GM18511 (cell line): ENCODE results near the gene TEAD3.

ENCODE experiments used
- ATAC-seq: cut with Tn5 transposase; IDR thresholded peaks from one replicate; pipeline ENCODE4 v1.9.1; 2021; ENCODE audit warnings: mild to moderate bottlenecking, moderate library complexity; ENCODE audit not compliant: unreplicated experiment

The TEAD3 gene

DNA sequence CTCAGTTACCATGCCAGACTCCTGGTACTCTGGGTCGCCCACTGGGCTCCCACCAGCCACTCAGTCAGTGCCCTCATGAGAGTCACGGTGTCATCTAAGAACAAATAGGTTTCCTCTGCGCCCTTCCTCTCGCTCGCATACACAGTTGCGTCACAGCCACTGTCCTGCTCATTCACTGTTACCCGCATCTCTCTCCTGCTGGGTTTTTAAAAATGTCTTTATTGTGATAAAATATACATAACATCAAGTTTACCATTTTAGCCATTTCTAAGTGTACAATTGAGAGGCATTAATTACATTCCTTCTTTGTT is 4.0 kb downstream of the TEAD3 start:
- no peak for ATAC-seq

DNA sequence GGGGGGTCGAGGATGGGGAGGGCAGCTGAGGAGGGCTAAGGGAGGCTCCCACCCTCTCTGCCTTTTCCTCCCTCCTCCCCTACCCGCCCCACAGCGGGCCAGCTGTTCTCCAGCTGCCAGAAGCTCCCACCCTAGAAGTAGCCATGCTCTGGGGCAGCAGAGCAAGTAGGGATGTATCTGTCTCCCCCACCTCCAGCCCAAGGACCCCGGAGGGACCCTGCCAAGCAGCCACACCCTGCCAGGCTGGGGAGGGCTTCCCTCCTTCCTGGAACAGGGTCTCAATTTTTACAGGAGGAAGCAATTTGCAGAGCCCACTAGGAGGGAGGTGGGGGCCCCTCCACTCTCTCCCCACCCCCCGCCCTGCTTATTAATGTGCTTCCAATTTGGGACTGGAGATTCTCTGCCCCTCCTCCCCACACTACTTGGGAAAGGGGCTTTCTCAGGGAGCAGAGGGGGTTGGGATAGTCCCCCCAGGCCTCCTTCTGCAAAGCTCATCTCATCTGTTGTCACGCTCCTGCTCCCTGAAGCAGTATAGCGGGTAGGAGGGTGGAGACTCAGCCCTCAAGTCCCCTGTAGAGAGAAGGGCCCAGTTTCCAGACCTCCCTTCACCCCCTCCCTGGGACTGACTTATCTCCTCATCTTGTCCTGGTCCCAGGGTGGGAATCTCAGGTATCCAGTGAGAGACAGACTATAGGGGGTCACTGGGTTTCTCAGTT is 4.5 kb downstream of the TEAD3 start:
- no peak for ATAC-seq

DNA sequence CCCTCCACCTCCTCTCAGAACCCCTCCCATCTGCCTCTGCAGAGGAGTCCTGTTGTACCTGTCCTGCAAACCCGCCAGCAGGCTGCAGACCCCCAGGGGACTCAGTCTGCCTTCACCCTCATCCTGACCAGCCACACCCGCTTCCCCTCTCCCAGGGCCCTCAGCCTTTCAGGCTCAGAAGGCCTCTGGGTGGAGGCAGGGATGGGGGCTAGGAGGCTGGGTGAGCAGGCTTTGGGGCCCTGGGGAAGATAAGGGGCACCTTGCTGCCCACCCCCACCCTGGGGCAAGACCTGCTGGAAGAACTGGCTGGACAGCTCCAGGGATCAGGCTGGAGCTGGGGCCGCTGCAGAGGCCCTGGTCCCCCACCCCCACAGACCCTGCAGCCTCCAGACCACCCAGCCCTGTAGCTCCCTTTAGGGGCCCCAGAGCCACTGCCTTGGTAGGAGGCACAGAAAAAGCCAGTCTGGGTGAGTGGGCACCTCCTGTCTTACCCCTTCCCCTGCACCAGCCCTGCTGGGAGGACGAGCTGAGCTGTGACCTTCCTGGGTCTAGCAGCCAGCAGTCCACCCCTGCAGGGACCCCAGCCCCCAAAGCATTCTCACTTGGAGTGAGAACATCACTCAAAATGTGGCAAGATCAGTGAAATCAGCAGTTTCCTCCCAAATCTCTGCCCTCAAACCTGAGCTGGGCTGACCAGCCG is 5.2 kb downstream of the TEAD3 start:
- ATAC-seq, result no peak

DNA sequence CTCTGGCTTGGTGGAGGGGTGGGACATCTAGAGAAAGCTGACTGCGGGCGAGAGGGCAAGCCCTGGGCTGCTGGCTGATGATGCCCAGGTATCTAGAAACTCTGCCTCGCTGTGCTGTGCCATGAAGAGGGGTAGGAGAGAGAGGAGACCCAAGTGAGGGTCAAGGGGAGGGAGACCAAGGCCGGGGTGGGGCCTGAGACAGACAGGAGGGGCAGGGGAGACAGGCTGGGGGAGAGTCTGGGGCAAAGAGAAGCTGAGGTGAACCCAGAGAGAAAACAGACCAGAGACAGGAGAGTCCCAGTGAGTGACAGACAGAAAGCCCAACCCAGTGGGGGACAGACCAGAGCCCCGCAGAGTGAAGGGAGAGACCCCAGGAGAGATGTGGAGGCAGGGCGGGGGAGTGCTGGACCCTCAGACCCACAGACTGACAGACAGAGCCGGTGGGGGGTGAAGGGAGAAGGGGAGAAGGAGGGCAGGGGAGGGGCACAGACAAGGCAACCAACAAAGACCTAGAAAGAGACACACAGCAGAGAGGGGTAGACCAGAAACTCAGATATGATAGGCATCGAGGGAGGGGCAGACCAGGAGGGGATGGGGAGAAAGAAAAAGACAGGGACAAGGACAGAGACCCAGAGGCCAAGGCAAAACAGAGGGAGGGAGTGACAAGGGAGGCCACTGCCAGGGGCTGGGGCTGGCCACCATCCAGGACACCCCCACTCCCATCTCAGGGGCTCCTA is 5.9 kb downstream of the TEAD3 start:
- no peak for ATAC-seq

DNA sequence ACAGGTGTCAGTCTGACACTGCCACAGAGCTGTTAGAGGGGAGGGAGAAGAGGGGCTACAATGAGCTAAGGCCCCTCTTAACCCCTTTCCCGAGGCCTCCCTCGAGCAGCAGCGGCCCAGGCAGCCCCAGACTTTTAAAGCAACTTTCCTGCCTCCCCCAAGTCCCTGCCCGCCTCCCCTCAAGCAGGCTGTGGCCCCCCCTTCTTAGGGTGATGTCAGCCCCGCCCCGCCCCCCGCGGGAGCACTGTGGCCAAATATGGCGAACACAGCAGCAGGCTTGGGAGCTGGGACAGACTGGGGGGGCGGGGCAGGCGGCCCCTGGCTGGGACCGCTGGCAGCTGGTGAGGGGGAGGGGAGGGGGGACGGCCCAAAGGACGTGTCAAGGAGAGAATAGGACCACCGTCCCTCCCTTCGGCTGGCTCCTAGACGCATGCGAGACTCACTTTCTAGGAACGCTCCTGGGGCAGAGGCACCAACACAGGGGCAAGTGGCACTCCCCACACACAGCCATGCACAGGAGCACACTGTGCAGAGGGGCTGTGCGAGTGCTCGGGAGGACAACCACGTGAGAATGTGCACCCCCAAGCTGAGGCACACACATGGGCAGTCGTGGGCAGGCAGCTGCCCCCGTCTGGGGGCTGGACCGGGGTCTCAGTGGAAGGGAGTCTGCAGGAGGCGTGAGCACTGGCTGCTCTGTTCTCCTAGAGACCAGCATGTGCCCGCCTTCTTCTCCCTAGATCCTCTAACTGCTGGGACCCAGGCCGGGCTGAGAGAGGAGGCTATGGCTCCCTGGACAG is 6.7 kb downstream of the TEAD3 start:
- no peak for ATAC-seq

DNA sequence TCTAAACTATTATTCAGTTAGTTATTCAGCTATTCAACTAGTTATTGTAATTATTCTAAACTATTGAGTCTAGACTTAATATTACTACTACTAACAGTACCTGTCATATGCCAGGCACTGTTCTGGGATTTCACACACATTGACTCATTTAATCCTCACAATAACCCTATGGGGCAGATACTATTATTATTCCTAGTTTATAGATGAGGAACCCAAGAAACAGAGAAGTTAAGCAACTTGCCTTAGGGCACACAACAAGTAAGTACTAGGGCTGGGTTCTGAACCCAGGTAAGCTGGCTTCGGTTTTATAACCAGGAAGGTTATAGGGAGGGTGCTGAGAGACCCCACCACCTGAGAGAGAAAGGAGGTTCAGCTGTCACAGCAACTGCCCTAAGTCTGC is 7.8 kb downstream of the TEAD3 start:
- ATAC-seq, result no peak

DNA sequence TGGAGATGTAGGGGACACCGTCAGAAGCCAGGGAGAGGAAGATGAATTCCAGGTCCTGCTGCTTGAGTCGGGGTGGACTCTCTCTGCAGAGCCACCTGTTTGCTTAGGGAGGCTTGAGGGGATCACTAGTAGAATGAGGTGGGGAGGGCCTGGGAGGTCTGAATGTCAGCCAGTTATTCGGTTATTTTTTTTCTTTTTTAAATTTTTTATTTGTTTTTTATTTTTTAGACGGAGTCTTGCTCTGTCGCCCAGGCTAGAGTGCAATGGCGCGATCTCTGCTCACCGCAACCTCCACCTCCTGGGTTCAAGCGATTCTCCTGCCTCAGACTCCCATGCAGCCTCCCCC is 8.4 kb downstream of the TEAD3 start:
- no peak for ATAC-seq

DNA sequence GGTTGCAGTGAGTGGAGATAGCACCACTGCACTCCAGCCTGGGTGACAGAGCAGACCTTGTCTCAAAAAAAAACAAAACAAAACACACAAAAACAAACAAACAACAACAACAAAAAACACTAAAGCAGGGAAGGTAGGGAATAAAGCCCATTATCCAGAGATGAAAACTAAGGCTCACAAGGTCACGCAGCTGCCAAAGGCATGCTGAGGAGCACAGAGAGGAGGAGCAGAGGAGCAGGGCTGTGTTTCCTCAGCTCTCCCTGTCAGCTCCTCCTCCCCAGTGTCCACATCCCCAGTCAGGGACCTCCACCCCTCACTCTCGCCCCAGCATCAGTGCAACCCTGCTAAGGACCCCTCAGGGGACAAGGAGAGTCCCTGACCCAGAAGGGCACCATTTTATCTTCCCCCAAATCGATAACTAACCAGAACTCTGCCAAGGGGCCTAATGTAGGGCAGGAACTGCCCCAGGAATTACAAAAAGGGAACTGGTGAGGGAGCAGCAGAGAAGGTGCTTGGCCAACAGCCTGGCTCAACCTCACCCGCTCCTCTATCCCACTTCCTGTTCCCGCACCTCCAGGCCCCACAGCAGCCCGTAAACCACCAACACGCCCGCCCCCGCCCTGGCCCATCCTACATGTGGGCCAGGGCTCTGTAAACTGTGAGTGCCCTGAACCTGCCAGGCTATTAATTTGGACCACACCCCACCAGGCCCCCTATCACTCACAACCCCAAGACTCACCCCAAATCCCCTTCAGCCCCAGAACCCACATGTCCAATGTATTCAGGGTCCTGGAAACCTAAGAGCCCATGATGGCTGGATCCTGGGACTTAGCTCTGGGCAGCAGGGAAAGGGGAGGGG is 9.0 kb downstream of the TEAD3 start:
- no peak for ATAC-seq

DNA sequence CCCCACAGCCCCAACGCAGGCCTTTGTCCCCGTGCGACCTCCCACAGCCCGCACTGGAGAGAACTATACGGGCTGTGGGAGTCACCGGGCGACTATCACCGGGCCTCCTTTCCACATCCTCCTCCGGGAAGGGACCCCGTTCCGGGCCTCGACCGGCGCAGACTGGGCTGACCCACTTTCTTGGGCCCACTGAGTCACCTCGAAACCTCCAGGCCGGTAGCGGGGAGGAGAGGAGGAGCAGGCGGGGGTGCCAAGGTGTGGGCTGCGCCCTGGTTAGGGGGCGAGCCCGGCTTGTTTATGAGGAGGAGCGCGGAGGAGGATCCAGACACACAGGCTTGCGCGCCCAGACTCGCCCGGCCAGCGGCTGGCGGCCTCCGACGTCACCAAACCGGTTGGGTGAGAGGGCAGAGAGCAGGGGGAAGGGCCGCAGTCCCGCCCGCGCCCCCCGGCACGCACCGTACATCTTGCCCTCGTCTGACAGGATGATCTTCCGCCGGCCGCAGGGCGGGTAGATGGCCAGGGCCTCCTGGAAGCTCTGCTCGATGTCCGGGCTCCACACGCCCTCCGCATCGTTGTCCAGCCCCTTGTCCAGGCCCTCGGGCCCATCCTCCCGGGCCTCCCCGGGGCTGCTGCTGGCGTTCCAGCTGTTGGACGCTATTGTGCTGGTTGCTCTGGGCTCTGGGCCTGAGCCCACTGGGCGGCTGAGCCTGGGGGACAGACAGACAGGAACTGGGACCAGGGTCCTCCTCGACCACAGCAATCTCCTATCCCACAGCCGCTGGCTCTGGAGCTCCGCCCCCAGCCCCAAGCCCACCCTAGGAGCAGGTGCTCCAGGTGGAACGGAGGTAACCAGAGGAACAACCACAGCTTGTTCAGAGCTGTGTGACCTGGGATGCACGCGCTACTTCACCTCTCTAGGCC is 10.6 kb downstream of the TEAD3 start:
- ATAC-seq, result no peak

DNA sequence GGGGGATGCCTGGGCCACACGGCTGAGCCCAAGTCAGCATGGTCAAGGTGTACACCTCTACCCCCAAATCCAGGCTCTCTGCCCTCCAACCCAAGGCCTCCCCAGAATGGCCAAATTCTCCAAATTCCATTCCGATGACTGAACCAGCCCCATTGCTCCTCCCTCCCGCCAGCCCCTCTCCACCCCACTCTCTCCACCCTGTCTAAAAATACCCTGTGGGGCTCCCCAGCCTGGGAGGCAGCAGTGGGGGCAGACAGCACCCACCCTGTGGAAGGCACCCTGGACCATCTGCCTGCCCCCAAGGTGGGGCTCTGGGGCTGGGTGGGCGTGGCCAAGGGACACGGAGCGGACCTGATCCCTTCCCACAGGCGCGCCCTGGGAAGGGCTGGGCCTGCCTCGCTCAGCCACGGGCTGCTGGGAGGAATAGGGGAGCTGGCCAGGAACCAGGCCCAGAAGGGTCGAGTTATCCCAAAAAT is 11.4 kb downstream of the TEAD3 start:
- ATAC-seq, result no peak

DNA sequence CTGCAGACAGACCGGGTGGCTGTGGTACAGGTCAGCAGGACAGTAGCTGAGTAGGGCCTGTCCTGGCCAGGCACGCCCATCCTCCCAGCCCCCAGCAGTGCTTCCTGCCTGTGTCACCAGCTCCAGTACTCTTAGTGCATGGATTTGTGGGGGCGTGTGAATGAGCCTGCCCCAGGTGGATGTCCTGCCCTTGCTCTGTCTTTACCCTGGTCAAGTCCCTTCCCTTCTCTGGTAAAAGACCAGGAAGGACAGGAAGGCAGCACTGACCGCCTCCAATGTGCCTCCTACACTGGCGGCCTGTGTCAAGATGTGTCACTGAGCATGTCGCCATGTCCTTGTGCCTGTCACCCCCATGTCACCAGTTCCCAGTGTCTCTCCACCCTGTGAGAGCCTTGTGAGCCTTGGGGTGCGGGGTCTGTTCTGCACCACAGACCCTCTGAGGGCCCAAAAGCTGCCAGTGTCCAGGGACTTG is 11.9 kb downstream of the TEAD3 start:
- no peak for ATAC-seq

DNA sequence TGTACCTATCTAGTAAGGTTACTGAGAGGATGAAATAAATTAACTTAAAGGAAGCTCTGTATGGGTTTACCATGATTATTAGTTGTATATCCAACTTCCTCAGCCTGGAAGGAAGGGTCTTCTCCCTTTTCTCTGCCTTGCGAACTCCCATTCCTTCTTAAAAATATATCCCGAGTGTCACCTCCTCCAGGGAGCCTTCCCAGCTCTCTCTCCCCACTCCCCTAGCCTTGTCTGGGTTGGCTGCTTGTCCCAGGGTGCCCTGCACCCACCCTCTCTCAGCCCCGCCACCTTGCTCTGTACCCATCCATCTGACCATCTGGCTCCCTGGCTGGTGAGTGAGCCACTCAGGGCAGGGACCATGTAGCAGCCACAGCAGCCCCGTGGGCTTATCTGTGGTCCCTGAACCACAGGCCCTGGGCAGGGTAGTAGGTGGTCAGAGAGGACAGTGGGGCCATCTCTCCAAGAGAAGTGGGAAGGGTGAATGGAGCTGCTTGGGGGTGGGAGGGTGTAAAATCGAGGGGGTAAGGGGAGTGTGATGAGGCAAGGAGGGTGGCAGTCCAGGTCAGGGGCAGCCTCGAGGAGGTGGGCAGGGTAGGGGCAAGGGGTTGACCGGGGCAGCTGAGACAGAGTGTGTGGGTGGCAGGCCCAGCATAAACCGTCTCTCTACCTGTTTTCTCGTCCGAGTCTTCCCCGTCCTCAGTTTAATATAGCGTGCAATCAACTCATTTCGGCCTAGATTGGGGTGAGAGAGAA is 12.8 kb downstream of the TEAD3 start:
- no peak for ATAC-seq

DNA sequence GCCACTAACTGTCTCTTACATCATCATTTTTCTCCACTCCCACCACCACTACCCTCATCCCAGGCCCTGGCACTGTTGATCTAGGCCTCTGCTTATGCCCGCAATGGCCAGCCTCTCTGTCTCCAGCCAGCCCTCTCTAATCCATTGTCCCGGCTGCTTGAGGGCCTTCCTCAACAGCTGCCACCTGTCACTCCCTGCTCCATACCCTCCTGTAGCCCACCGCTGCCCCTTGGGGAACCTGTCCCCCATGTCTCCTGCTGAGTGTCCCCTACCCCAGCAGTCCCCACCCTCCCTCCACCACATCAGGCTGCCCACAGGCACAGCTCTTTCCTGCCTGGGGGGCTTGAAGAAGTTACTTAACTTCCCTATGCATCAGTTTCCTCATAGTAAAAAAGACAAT is 13.4 kb downstream of the TEAD3 start:
- no peak for ATAC-seq

DNA sequence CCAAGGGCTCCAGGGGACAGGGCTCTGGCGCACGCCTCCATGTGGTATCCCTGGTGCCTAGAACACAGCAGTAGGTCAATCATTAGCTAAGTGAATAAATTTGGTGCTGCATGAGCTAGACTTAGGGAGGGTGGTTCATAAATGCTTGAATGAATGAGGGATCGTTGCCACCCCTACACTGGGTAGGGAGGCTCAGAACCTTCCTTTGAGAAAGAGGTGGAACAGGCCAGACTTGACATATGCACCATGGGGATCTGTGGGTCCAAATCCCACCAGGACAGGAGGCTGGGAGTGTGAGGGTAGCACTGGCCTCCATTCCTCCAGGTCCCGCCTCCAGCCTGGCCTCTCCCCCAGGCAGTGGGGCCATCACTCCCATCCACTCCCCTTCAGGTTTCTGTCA is 13.8 kb downstream of the TEAD3 start:
- ATAC-seq, result no peak

DNA sequence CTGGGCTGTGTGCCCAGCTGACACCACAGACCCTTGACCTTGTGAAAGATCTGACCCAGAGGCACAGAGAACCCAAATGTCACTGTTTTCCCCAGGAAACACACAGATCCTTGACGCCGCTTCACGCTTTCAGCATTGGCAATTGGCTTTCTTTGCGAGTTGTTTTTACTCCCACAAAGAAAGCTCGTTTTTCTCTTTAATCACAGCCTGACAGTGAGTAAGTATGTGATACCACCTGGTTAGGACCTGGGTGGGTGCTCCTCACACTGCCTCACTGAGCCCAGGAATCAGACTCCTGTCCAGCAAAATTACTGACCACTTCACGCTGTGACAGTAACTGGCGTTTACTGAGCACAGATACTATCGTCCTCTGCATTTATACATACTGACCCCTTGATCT is 15.7 kb downstream of the TEAD3 start:
- no peak for ATAC-seq

DNA sequence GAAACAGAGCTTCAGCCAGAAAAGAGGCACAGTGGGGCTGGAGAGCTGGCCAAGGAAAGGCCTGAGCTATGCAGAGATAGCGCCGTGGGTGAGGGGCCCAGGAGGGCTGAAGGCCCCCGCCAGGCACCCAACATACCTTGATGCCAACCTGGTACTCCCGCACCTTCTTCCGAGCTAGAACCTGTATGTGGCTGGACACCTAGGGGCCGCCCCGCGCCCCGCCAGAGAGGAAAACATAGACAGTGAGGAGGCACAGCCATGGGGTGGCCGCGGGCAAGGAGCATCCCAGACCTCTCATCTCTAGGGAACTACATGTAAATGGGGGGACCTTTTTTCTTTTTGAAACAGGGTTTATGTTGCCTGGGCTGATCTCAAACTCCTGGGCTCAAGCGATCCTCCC is 16.7 kb downstream of the TEAD3 start:
- no peak for ATAC-seq

DNA sequence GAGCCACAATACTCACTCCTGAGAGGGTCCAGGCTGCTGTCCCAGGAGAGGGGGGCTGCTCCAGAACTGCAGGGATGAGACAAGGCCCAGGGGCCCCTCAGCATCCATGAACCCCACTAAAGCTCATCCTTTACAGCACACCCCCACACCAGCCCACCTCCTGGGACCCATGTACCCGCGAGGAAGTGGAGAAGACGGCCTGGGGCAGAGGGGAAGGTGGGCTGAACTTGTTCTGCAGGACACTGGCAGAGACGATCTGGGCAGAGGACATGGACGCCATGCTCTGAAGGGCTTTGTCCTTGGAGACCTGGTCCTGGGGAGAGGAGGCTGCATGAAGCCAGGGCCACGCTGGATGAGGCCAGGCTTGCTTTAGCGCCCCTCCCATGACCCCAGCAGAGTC is 18.6 kb downstream of the TEAD3 start:
- ATAC-seq, result no peak

DNA sequence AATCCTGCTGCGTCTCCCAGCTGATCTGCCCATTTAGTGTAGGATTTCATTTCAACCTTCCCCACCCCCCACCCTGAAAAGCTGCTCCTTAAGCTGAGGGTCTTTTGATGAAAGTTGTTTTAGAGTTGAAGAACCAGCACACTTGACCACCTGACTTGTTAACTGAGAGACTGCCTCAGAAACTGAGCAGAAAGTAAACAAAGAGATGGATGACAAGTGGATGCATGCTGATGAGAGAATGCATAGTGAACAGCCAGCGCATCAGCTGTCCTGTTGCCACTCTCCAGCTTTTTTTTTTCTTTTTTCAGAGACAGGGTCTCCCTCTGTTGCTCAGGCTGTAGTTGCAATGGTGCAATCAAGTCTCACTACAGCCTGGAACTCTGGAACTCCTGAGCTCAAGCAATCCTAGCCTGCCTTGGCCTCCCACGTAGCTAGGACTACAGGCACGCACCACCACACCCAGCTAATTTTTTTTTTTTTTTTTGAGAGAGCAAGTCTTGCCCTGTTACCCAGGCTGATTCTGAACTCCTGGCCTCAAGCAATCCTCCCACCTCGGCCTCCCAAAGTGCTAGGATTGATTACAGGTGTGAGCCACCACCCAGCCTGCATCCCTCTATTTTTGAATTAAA is 19.2 kb downstream of the TEAD3 start:
- ATAC-seq, result no peak
